HG03097 (cell line): ENCODE data around the gene C1orf56.
A peak's percentile ranks its signal among the peaks of the same experiment; 100 is the strongest.
"Not testable (repeated sequence)": the region's sequence is repeated elsewhere in the genome, so short reads cannot be mapped to it uniquely, and the experiment has no call there.

Source experiments
- ATAC-seq: cut with Tn5 transposase; IDR thresholded peaks from one replicate; pipeline ENCODE4 v1.9.1; 2021; ENCODE audit not compliant: unreplicated experiment, low FRiP score

Gene C1orf56

GRCh38 chr1:151060657-151061421, 13.3 kb downstream of the C1orf56 start:
- ATAC-seq = no peak

- ATAC-seq = no peak
These were observed 14.2 kb downstream of the C1orf56 start for GRCh38 chr1:151061704-151062103.

GRCh38 chr1:151062741-151063371, 15.3 kb downstream of the C1orf56 start:
- no peak for ATAC-seq

GRCh38 chr1:151065089-151065645, 17.6 kb downstream of the C1orf56 start:
- ATAC-seq = no peak

- ATAC-seq = no peak
These were observed 19.6 kb downstream of the C1orf56 start for GRCh38 chr1:151067185-151067584.

- no peak for ATAC-seq
These were observed 21.5 kb downstream of the C1orf56 start for GRCh38 chr1:151069103-151069486.

- peak; percentile 76 for ATAC-seq
These were observed 23.1 kb downstream of the C1orf56 start, which contains the start of gene GABPB2 for GRCh38 chr1:151070474-151071276. GABPB2 (plus strand) TSS chr1:151070761; CDS start chr1:151088190, 17,429 bp downstream.

- no peak for ATAC-seq
These were observed 24.7 kb downstream of the C1orf56 start for GRCh38 chr1:151072224-151072623.

- ATAC-seq = no peak
These were observed 38.5 kb downstream of the C1orf56 start for GRCh38 chr1:151085953-151086559.

GRCh38 chr1:151097426-151097825, 49.9 kb downstream of the C1orf56 start:
- not testable (repeated sequence) for ATAC-seq

- ATAC-seq = no peak
These were observed 50.6 kb downstream of the C1orf56 start for GRCh38 chr1:151098126-151098525.
